NCI-H460 (cell line): Measurements from ENCODE around the gene ENPP3. TPM values are rescaled to one million over a fixed set of nuclear protein-coding genes. Genes with fewer than 3 reads are reported as not detected.
"Not testable (repeated sequence)": the region's sequence is repeated elsewhere in the genome, so short reads cannot be mapped to it uniquely, and the experiment has no call there.

Experiments used
- DNase-seq: peaks from one replicate; pipeline ENCODE4 v3.0.0-alpha.2; 2016; ENCODE audit warnings: low read depth; ENCODE audit errors: extremely low read depth
- total RNA-seq: library from RNA; depleted of rRNA; stranded (reverse); fragments of >200 nt; shearing (Covaris generic); gene quantifications from 2 replicates; pipeline ENCODE4 v1.2.3, GENCODE V29; 2014

The ENPP3 gene
- total RNA-seq, 1 experiment from 2014 or later: 0.12 TPM

DNA sequence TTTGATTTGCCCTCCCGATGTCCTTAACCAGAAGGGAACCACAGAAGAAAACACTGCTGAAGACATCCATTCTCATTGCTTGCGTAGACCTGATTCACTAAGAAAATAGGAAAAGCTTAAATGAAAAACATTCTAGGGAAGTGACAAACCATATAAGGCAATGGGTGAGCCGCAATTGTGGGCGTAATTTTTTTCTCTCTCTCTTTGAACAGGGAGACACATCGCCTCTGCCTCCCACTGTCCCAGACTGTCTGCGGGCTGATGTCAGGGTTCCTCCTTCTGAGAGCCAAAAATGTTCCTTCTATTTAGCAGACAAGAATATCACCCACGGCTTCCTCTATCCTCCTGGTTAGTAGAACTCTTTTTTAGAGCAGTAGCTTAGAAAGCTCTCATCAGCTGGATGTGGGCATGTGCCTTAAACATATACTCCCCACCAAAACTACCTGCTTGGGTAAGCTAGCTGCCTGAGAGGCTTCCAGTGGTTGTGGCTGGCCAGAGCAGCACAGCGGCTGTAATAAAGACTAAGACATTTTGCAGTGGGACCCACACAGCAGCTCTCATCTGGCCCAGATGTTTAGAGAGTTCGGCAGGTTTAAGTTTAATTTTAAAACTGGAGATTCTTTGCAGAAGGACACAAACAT is 96.4 kb downstream of the ENPP3 start:
- peak; percentile 15 for DNase-seq

DNA sequence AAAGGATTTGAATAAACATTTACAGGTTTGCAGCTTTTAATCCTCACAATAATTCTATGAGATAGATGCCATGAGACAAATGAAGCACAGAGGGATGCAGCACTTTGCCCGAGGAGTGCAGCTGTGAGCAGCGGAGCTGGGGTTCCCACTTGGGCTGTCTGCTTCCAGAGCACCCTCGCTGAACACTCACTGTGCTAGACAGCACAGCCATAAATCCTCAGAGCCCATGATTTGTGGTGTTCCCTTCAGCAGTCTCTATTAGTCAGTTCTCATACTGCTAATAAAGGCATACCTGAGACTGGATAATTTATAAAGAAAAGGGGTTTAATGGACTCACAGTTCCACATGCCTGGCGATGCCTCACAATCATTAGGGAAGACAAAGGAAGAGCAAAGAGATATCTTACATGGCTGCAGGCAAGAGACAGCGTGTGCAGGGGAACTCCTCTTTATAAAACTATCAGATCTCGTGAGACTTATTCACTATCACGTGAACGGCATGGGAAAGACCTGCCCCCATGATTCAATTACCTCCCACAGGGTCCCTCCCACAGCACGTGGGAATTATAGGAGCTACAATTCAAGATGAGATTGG is 99.0 kb downstream of the ENPP3 start:
- DNase-seq: no peak

DNA sequence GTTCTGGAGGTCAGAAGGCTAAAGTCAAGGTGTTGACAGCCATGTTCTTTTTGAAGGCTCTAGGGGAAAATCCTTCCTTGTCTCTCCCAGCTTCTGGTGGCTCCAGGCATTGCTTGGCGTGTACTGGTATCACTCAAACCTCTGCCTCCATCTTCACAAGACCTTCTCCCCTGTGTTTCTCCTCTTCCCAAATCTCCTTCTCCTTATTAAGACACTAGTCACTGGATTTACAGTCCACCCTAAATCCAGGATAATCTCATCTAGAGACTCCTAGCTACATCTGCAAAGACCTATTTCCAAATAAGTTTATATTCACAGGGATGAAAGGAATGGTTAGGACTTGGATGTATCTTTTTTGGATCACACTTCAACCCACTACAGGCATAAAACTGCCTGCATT is 99.7 kb downstream of the ENPP3 start:
- DNase-seq: no peak

DNA sequence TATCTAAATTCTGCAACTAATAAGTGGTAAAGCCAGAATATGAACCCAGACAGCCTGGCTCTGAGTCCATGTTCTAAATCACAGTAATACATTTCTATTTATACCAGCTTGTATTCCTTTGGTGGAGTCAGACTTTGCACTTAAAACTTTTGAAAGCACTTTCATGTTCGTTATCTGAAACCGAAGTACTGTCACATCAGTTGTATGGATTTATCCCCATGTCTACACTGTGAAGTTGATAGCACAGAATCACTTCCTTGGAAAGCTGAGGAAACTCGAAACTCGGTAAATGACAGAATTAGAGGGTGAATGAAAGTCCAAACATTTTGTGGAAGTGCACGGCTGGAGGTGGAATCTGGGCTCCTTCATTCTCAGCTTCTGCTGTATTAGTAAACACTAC is 102.0 kb downstream of the ENPP3 start:
- no peak for DNase-seq

DNA sequence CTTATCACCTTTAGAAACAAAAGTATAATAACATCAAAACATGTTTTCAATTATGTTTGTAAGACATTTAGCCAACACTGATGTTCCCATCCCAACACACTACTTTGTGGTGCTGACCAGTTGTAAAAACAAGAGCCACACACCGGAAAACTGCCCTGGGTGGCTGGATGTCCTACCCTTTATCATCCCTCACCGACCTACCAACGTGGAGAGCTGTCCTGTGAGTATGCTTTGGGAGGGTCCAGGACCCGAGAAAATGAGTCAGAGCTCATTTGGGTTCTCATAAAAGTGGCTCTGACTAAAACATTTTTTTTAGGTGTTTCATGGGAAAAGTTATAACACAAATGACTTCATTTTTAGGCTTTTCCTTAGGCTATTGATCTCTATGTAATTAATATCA is 103.1 kb downstream of the ENPP3 start:
- no peak for DNase-seq

DNA sequence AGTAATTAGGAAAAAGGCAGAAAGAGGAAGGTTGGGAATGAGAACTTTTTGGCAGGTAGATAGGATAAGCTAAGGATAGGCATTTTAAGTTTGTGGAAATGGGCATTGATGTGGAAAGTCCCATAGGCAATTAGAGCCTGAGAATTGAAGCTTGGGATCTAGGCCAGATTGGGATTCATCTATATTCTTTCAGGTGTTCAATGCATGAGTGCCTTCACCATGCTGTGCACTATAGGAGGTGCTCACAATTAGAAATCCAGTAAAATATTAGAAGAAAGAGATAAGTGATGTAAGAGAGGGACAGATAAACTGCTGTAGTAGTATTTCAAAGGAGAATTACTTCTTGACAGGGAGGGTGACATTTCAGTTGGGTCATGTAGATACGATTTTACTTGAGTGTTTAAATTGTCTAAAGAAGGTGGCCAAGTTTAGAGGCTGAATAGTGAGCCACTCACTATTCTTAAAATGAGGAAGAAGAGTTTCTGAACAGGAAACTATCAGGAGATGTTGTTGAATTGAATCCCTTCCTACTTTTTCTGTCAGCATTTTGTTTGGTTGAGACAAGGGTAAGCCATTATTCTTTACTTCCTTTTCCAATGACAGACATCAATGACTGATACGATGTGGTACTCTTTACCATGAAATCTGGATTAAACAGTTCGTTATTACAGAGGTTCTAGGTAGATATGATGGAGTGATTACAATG is 104.7 kb downstream of the ENPP3 start:
- no peak for DNase-seq

DNA sequence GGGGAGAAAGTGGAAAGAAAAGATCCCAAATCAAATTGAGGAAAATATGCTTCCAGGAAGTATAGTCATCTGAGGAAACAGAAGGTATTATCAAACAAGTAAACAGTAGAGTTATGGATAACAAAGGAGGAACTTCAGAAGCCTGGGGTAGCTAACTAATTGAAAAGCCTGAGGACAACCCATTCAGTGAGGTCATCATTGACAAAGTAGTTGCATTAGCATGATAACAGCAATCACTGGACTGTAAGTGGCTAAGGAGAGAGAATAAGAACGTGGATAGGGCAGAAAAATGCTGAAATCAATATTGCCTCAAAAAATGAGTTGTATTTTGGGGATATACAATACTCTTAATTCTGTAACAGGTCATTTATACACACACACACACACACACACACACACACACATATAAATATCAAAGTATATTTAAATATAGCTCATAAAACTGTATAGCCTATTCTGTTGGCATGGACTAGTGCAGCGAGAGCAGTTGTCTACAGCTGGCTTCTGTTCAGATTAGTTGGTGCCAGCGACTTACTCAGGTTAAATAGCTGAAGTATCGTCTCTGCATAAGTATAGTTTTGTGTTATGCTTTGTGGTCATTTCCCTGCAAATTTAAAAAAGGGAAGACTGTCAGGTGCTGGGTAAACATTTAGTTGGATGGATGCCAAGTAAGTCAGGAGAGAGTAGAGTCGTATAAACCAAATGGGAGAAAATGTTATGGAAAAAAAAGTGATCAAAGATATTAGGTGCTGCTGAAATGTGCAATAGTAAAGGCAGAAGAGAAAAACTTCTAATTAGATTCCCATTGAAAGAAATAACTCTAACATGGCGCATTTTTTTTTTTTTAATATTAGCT is 107.6 kb downstream of the ENPP3 start:
- DNase-seq: no peak

DNA sequence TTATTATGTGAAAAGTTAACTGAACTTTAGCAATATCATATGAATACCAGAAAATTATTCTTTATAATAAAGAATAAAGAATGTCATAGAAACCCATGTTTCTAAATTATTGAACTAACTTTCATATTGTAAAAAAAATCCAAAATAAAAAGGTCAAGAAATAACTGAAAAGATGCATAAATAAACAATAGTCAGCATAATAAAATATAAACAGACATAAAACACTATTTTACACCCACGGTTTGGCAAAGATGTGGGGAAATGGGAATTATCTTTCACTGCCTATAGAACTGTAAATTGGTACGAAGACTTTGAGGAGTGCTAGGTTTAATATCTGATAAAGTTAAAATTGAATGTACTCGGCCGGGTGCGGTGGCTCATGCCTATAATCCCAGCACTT is 108.4 kb downstream of the ENPP3 start:
- no peak for DNase-seq

DNA sequence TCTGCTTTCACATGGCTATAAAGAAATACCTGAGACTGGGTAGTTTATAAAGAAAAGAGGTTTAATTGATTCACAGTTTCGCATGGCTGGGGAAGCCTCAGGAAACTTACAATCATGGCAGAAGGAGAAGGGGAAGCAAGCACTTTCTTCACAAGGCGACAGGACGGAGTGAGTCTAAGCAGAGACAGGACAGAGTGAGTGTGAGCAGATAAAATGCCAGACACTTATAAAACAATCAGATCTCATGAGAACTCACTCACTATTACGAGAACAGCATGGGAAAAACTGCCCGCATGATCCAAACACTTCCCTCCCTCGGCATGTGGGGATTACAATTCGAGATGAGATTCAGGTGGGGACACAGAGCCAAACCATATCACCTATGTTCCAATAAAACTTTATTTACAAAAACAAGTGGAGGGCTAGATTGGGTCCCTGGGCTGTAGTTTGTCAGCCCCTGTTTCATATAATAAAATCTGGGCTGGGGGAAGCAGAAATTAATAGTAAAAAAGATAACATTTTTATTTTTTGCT is 110.8 kb downstream of the ENPP3 start:
- no peak for DNase-seq

DNA sequence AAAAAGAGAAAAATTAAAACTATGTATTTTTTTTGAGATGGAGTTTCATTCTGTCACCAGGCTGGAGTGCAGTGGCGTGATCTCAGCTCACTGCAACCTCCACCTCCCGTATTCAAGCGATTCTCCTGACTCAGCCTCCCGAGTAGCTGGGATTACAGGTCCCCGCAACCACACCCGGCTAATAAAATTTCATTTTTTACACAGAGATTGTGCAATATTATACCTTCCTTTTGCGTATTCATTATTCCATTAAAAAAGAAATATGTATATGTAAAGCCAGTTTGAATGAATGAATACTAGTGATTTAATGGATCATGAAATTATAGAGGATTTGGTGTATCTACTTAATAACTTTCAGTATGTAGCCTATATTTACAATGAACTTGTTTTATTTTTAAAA is 111.9 kb downstream of the ENPP3 start:
- DNase-seq: no peak

DNA sequence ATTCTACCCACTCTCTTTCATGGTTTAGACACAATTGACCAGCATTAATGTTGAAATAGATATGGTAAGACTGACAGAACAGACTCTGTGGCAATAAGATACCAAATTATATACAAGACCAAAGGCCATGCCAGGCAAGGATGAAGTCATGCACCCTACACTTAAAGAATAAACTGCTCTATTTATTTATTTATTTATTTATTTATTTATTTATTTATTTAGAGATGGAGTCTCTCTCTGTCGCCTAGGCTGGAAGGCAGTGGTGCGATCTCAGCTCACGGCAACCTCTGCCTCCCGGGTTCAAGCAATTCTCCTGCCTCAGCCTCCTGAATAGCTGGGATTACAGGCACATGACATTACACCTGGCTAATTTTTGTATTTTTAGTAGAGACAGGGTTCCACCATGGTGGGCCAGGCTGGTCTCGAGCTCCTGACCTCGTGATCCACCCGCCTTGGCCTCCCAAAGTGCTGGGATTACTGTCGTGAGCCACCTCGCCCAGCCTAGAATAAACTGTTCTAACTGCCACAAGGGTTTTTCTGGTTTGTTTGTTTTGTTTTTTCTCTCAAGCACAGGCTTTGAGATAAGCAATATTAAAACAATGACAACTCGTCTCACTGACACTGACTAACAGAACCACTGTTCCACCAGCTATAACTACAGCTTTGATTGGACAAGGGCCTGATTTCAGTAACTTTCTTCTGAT is 114.1 kb downstream of the ENPP3 start:
- not testable (repeated sequence) for DNase-seq

DNA sequence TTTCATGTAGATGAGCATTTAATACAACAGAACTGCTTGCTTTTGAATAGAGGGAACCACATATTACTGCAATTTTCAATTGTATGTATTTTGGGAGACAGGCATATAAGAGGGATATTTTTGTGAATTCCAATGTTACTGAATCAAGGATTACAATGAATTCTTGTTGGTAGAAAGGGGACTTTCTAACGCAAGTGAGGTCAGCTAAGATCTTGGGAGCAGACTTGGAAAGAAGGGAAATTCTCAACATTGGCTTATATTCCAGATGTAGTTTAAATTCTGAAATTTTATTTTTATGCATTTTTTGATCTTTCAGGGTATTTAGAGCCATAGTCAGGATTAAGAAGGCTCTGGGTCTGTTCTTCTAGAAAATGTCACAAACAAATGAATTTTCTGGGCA is 117.0 kb downstream of the ENPP3 start:
- no peak for DNase-seq

DNA sequence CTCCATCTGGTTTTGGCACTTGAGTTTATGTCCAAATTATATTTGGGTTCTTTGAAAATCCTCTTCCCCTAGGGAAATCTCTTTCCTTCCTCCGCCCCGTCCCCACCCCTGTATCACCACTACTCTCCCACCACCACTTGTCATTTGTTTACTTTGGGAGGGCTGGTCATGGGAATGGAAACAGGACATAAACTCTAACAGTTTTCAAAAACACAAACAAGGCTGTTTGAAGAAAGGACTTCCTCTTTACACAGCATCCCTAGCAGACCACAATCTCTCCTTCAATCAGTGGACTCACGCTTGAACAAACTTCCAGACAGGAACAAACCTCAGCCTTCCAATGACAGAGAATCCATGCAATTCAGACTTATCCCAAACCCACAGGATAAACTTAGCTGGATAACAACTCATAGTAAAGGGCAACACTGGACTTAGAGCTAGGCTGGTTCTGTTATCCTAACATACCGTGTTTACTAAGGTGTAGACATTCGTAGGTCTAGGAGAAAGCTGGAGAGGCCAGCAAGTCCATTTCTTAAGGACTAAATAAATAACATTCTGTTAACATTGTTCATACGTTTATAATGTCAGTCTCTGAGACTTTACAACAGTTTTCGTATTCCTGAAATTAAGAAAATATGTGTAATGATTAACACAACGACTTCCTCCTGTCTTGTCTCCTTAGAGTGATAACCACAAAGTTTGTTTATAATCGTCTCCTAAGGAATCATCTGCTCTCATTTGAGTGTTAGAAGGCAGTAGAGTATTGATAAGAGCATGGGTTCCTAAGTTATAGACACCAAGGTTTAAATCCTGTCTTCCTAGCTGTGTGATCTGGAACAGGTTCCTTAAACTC is 117.8 kb downstream of the ENPP3 start:
- DNase-seq: no peak

DNA sequence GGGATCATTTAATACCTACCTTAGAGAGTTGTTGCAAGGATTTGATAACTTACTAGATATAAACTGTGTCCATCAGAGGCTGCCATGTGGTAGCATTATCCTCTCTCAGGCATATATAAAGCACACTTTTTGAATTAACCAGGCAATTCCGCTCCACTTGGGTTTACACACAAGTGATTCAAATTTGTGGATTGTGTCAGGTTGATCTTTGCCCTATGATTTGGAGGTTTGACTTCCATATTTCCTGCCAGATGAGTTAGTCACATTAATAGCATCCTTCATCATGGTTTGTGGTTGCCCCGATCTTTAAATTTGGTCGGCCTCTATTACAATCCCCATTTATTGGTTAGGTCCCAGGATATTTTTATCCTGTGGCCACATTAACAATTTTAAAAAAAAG is 118.5 kb downstream of the ENPP3 start:
- no peak for DNase-seq

DNA sequence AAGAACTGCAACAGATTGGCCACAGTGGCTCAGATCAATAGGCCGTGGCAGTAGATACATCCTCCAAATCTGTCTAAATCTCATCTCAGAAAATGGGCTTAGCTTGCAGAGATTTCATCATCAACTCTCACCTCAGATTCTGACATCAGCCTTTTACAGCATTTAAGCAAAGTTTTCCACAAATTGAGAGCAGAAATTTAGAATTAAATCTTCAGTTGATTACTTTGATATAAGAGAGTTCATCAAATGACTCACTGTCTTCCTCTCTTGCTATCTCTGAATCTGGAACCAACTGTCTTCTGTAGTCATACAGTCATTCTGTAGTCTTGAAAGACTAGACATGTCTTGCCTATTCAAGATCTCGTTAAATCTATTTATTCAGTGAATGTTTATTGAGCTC is 118.9 kb downstream of the ENPP3 start:
- DNase-seq: no peak

DNA sequence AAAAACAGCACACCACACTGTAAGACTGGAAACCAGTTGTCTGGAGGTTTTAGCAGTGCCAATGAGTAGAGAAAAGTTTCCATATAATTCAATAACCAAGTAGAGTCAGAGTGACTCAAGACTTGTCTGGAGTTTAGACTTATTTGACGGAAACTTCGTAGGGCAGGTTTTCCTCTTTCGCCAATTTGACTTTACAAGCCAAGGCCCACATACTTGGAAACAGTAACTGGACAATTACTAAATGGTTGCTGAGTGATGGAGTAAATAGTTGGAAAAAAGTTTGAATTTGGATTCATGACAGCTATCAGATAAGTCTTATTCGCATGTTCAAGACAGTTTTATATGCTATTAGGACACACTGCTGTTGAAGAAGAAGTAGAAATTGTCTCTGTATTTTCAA is 121.8 kb downstream of the ENPP3 start:
- no peak for DNase-seq

DNA sequence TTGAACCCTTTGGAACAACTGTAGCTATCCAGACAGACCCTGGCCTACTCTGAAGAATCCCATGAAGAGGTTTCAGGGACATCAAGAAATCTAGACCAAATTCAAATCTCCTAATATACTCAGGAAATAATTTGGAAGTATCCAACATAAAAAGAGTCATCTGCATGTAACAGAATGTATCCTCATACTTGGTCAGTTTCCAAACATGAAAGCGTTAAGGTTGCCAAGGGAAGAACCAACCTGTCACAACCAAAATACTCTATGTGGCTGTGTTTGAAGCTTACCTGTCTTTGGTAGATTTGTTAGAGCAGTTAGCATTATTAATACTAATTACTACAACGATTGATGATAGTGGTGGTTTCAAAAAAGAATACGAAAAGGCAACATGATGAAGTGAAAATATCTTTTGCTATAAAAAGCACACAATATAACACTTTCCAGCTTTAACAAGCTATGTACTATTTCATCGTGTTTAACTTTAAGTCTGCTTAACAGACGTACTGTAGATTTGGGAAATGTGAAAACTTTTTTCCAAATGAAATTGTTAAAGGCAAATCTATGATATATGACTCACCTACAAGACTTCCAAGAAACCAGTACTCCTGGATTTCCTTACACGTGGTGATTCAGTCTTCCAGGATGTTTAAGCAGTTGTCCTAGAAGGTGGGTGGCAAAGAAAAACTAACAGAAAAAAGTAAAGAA is 124.1 kb downstream of the ENPP3 start:
- no peak for DNase-seq

DNA sequence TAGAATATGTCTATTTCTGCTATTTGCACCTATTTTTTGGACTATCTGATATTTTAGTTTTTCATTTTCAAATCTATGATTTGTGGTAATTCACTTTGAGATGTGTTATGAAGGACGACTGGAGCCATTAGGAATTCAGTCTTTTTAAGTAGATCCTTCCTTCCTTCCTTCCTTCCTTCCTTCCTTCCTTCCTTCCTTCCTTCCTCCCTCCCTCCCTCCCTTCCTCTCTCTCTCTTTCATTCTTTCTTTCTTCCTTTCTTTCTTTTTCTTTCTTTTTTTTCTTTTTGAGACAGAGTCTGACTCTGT is 124.6 kb downstream of the ENPP3 start:
- no peak for DNase-seq

DNA sequence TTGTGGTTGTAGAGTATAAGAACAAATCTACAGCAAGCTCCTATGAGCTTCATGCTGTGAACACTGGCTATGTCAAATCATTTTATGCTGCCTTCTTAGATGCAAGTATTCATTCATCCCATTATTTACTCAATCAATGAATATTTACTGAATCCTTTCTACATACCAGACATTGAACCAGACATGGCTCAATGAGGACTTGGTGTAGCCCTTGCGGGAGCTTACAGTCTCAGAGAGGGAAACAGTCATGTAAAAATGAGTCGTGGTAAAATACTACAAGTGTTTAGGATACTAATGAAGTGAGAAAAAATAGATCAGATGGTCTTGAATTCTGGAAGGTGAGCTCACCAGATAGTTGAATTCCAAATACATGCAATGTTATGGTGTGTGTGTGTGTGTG is 125.9 kb downstream of the ENPP3 start:
- DNase-seq: no peak
